OCI-LY7 (cell line): ENCODE results near the gene SPATA31D1.

Experiments
- CTCF ChIP-seq: fragments of 200-600 bp; sonication (generic); conservative IDR thresholded peaks from 2 replicates; pipeline ENCODE4 v1.5.1; 2014; ENCODE audit warnings: mild to moderate bottlenecking, antibody characterized with exemption, low read length, moderate library complexity, mixed read lengths
- EZH2phosphoT487 ChIP-seq: fragments of 200-600 bp; sonication (generic); IDR thresholded peaks from 2 replicates; pipeline ENCODE4 v1.6.1; 2018; ENCODE audit warnings: low read depth, borderline replicate concordance, mild to moderate bottlenecking, mixed run types, antibody characterized with exemption, low read length, moderate library complexity, mixed read lengths

GRCh38 chr9:81953096-81953495, 35.5 kb upstream of the SPATA31D1 start:
- TF ChIP-seq CTCF, result no peak
- no peak for TF ChIP-seq EZH2phosphoT487
